ENCODE results near the gene MCOLN3.

- TF ChIP-seq CTCF (IDR thresholded peaks at IDR 0.05) = no peak
- TF ChIP-seq POLR2A (IDR thresholded peaks at IDR 0.05) = no peak
These were observed 80.2 kb downstream of the MCOLN3 start for GRCh38 chr1:84968101-84968500.

Data from heart left ventricle (tissue), 13 donors.